Nephron progenitor cell (in vitro differentiated cells): ENCODE measurements around the gene DAPK1.

Source experiments
- DNase-seq: peaks from one replicate; pipeline ENCODE4 v3.0.0; 2021
- H3K27ac Mint-ChIP-seq: 2 replicates; pipeline ENCODE4 v1.8.0; 2021; ENCODE audit warnings: mild to moderate bottlenecking, moderate library complexity, mixed read lengths
- H3K27me3 Mint-ChIP-seq: 2 replicates; pipeline ENCODE4 v1.8.0; 2021; ENCODE audit warnings: mild to moderate bottlenecking, low read depth, mixed read lengths; ENCODE audit not compliant: poor library complexity
- H3K36me3 Mint-ChIP-seq: 2 replicates; pipeline ENCODE4 v1.8.0; 2021; ENCODE audit warnings: low read depth, mixed read lengths
- H3K4me1 Mint-ChIP-seq: 2 replicates; pipeline ENCODE4 v1.8.0; 2021; ENCODE audit warnings: mixed read lengths
- H3K4me3 Mint-ChIP-seq: 2 replicates; pipeline ENCODE4 v1.8.0; 2021; ENCODE audit warnings: mild to moderate bottlenecking, moderate library complexity, mixed read lengths
- H3K9me3 Mint-ChIP-seq: 2 replicates; pipeline ENCODE4 v1.8.0; 2021; ENCODE audit warnings: mild to moderate bottlenecking, moderate library complexity, mixed read lengths
- CTCF ChIP-seq: fragments of 200-600 bp; sonication (generic); IDR thresholded peaks from 2 replicates; pipeline ENCODE4 v1.5.0; 2021; ENCODE audit warnings: antibody characterized with exemption

Gene DAPK1

GRCh38 chr9:87494970-87495471 is 2.6 kb upstream of the DAPK1 start:
- H3K4me1 Mint-ChIP-seq: peaks cover 28% of the 10 kb centered on the region
- H3K27me3 Mint-ChIP-seq: peaks cover 20% of the 10 kb centered on the region
- H3K4me3 Mint-ChIP-seq: no peak overlapping the region
- peaks cover 5% of the 10 kb centered on the region for H3K36me3 Mint-ChIP-seq
- DNase-seq: no peak
- TF ChIP-seq CTCF: no peak
- no peaks in the 10 kb centered on the region for H3K9me3 Mint-ChIP-seq
- no peak overlapping the region for H3K27ac Mint-ChIP-seq

- no peaks in the 10 kb centered on the region for H3K9me3 Mint-ChIP-seq
Measured at GRCh38 chr9:87497080-87497603, 525 bp upstream of the DAPK1 start.

GRCh38 chr9:87498046-87498810 is 561 bp downstream of the DAPK1 start:
- DNase-seq: peak; percentile 77
- Mint-ChIP-seq H3K27me3 (peaks cover 6% of the 10 kb centered on the region), H3K4me1 (peaks cover 38% of the 10 kb centered on the region), H3K9me3 (no peaks in the 10 kb centered on the region), H3K36me3 (peaks cover 15% of the 10 kb centered on the region), H3K27ac (peak overlapping the region; percentile 45), H3K4me3 (peak overlapping the region; percentile 90)
- TF ChIP-seq CTCF: peak; percentile 23

More at GRCh38 chr9:87497080-87497603, 525 bp upstream of the DAPK1 start:
- peak overlapping the region; percentile 90 for H3K4me3 Mint-ChIP-seq
- peaks cover 38% of the 10 kb centered on the region for H3K4me1 Mint-ChIP-seq
- H3K36me3 Mint-ChIP-seq: peaks cover 15% of the 10 kb centered on the region
- TF ChIP-seq CTCF: no peak
- H3K27me3 Mint-ChIP-seq: peaks cover 17% of the 10 kb centered on the region
- DNase-seq: no peak
- no peak overlapping the region for H3K27ac Mint-ChIP-seq

- peak overlapping the region; percentile 90 for H3K4me3 Mint-ChIP-seq
- TF ChIP-seq CTCF: no peak
- peak; percentile 26 for DNase-seq
- no peaks in the 10 kb centered on the region for H3K9me3 Mint-ChIP-seq
- H3K27ac Mint-ChIP-seq: peak overlapping the region; percentile 49
- H3K27me3 Mint-ChIP-seq: peaks cover 4% of the 10 kb centered on the region
- peaks cover 38% of the 10 kb centered on the region for H3K4me1 Mint-ChIP-seq
- peaks cover 19% of the 10 kb centered on the region for H3K36me3 Mint-ChIP-seq
Measured at GRCh38 chr9:87498811-87499360, 1.2 kb downstream of the DAPK1 start.

GRCh38 chr9:87499424-87500017 is 1.9 kb downstream of the DAPK1 start:
- Mint-ChIP-seq H3K27ac (no peak overlapping the region), H3K4me1 (peaks cover 38% of the 10 kb centered on the region)

More at GRCh38 chr9:87499424-87500017, 1.9 kb downstream of the DAPK1 start:
- DNase-seq: no peak
- Mint-ChIP-seq H3K4me3 (peak overlapping the region; percentile 90), H3K27me3 (peaks cover 4% of the 10 kb centered on the region), H3K36me3 (peaks cover 26% of the 10 kb centered on the region), H3K9me3 (no peaks in the 10 kb centered on the region)
- TF ChIP-seq CTCF: no peak
